Transverse colon (tissue), 4 donors: ENCODE measurements around the gene TLE5.

Experiments
- CTCF ChIP-seq, 5 experiments: fragments of 200-600 bp in 3 of 5; fragments of 450-650 bp in 2 of 5; sonication (generic) in 3 of 5; IDR thresholded peaks; 1 replicate in 2 of 5; 2 replicates in 3 of 5; pipeline ENCODE4 v1.5.1; 2016 to 2017; ENCODE audit warnings: antibody characterized with exemption in 5 of 5, inconsistent platforms in 3 of 5, mild to moderate bottlenecking in 2 of 5, moderate library complexity in 1 of 5
- EP300 ChIP-seq: sonication (generic); formaldehyde crosslinking; IDR thresholded peaks from one replicate; pipeline ENCODE4 v1.6.1; 2017; ENCODE audit warnings: antibody characterized with exemption, low read depth
- POLR2A ChIP-seq: fragments of 450-650 bp; IDR thresholded peaks from one replicate; pipeline ENCODE4 v1.6.1; 2016; ENCODE audit warnings: antibody characterized with exemption, mild to moderate bottlenecking, moderate library complexity
- POLR2AphosphoS5 ChIP-seq, 3 donors: sonication (generic); formaldehyde crosslinking; IDR thresholded peaks; one replicate each; pipeline ENCODE4 v1.6.1; 2016; ENCODE audit warnings: antibody characterized with exemption in 3 of 3

- TF ChIP-seq POLR2A (no peak), CTCF (IDR thresholded peaks at IDR 0.05) (no peak), POLR2AphosphoS5 (IDR thresholded peaks at IDR 0.05) (no peak), EP300 (no peak)
These were observed 35.5 kb downstream of the TLE5 start for GRCh38 chr19:3026768-3027167.
